Measurements from ENCODE around the gene XXYLT1. TPM values are rescaled to one million over a fixed set of nuclear protein-coding genes. Genes with fewer than 3 reads are reported as not detected.

The XXYLT1 gene
- total RNA-seq, 4 donors from 2014 or later, result 9.8 to 14.6 (median 13.9) TPM

DNA sequence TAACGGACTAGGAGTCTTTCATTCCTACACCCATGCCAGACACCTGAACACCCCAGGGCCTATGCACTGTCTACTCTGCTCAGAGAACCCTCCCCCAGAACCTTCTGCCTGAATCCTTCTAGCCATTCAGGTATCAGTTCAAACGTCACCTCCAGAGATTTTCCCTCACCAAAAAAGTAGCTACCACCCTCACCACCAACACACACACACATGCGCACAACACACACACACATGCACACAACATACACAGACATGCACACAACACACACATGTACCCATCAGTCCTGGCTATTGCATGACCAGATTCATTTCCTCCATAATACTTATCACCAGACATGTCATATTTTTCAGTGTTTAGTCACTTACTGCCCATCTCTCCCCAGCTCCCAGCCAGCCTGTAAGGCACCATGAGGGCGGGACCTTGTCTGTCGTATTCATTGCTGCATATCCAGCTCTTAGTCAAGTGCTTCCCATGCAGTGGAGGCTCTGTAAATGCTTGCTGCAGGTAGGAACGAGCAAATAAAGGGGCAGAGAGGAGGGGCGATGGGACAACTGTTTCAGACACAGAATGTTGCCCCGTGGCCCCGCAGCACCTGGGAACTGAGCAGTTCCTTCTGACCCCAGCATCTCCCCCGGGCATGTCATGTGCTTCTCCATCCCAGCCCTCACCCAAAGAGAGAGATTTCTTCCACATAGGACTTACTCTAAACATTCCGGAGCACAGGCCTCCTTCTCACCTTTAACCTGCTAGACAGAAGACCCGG, 29.2 kb downstream of the XXYLT1 start:
- Histone ChIP-seq H3K4me1 (peaks cover 0 to 9% of the 10 kb centered on the region in 2 donors), H3K9me3 (no peaks in the 10 kb centered on the region), H3K36me3 (no peaks in the 10 kb centered on the region), H3K27me3 (no peaks in the 10 kb centered on the region), H3K27ac (no peak overlapping the region), H3K4me3 (replicated peaks in 1 of 3) (no peak overlapping the region)
- 91 to 97% methylated on average over 12 of the region's 12 CpGs for WGBS, 2 donors
- TF ChIP-seq POLR2A (IDR thresholded peaks at IDR 0.05) (no peak), CTCF (IDR thresholded peaks at IDR 0.05) (no peak)
- intact Hi-C loops (cut with DNase I), result loop anchor here (10.0 kb wide), 1 partner anchor 107 kb away; no protein-coding TSS in a partner anchor
- peak in 1 of 2 donors; percentile 1 for DNase-seq

DNA sequence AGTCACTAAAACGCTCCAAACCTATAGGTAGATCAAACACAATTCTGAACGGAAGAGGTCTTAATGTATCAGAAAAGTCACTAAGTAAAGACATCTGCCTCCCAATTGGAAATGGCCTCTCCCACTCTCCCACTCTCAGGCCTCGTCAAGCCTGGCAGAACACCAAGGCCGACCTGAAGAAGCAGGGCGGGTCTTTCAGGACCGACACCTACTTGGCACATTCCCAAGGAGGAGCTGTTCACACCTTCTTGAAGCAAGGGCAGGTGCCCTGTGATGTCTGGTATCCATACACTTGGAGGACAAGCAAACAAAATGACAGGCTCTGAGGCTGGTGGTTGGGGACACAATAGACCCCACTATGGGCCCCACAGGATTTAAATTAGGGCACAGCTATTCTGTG, 30.0 kb downstream of the XXYLT1 start:
- H3K9me3 ChIP-seq, result no peaks in the 10 kb centered on the region
- H3K27me3 ChIP-seq, result no peaks in the 10 kb centered on the region
- TF ChIP-seq CTCF (IDR thresholded peaks at IDR 0.05) (no peak), POLR2A (IDR thresholded peaks at IDR 0.05) (no peak)
- peaks cover 0 to 9% of the 10 kb centered on the region in 2 donors for H3K4me1 ChIP-seq
- DNase-seq, result peak; percentile 56 to 59
- intact Hi-C loops (cut with DNase I), result loop anchor here (10.0 kb wide), 1 partner anchor 106 kb away; no protein-coding TSS in a partner anchor
- no peaks in the 10 kb centered on the region for H3K36me3 ChIP-seq
- H3K4me3 ChIP-seq (replicated peaks in 1 of 3), result no peak overlapping the region
- WGBS, 2 donors, result 66 to 67% methylated on average over 6 of the region's 6 CpGs
- no peak overlapping the region for H3K27ac ChIP-seq

DNA sequence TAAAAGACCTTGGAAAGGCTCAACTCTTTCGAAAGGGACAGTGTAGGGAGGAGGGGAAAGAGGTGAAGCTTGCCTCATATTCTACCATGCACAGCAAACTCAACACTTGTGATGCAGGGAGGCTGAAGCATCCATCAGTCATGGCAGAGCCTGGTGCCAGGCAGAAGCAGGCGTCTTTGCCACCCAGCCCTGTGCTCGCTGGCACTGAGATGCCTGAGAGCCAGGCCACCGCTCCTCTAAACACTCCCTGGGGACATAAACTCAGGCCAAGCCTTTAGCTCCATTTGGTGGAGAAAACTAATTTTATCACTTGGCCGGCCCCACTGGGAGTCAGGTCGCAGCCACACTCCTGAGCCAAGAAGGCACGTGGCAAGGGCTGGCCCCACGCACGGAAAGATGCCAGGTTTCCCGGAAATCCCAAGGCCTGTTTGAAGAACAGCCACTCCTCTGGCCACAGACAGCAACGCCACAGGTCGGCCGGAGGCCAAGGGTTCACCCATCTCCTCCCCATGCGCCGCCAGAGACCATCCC, 30.7 kb downstream of the XXYLT1 start:
- H3K27ac ChIP-seq, result no peak overlapping the region
- WGBS, 2 donors, result 79 to 94% methylated on average over 8 to 15 of the region's 15 CpGs
- H3K4me1 ChIP-seq, result peaks cover 0 to 9% of the 10 kb centered on the region in 2 donors
- H3K4me3 ChIP-seq (replicated peaks in 1 of 3), result no peak overlapping the region
- no peaks in the 10 kb centered on the region for H3K9me3 ChIP-seq
- peak; percentile 8 to 29 for DNase-seq
- no peaks in the 10 kb centered on the region for H3K36me3 ChIP-seq
- H3K27me3 ChIP-seq, result no peaks in the 10 kb centered on the region
- TF ChIP-seq POLR2A (IDR thresholded peaks at IDR 0.05) (no peak), CTCF (IDR thresholded peaks at IDR 0.05) (no peak)
- intact Hi-C loops (cut with DNase I), result loop anchor here (10.0 kb wide), 1 partner anchor 105 kb away; no protein-coding TSS in a partner anchor

DNA sequence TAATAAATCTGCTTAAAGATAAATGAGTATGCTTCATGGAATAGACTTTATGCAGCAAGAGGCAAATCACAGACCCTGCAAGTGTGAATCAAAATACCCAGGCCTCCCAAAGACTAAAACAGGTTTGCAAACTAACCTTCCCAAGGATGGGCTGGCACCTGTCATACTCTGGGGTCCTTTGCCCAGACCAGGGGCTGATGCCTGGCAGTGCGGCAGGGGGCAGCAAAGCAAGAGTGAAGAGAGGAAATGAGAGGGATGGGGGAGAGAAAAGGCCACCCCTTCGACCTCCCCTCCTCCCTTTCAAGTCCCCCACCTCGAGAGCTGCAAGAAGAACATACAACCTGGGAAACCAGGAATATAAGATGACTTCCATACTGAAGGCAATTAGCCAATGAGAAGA, 31.8 kb downstream of the XXYLT1 start:
- Histone ChIP-seq H3K27ac (peak overlapping the region in 1 of 3 donors; percentile 7), H3K4me1 (peaks cover 0 to 9% of the 10 kb centered on the region in 2 donors)
- peak in 1 of 2 donors; percentile 1 for DNase-seq

More for the DNA sequence above, 31.8 kb downstream of the XXYLT1 start:
- Histone ChIP-seq H3K36me3 (no peaks in the 10 kb centered on the region), H3K9me3 (no peaks in the 10 kb centered on the region), H3K4me3 (replicated peaks in 1 of 3) (no peak overlapping the region), H3K27me3 (no peaks in the 10 kb centered on the region)
- intact Hi-C loops (cut with DNase I), result no loop called here
- TF ChIP-seq CTCF (IDR thresholded peaks at IDR 0.05) (no peak), POLR2A (IDR thresholded peaks at IDR 0.05) (no peak)
- WGBS, 2 donors, result 88 to 89% methylated on average over 3 of the region's 3 CpGs
